SK-N-SH (cell line): Measurements from ENCODE around the gene NBR1. TPM values are rescaled to one million over a fixed set of nuclear protein-coding genes. Genes with fewer than 3 reads are reported as not detected.
"Not testable (repeated sequence)": the region's sequence is repeated elsewhere in the genome, so short reads cannot be mapped to it uniquely, and the experiment has no call there.

Experiments
- CTCF ChIA-PET: fragments of 300-600, 350-600 bp; formaldehyde crosslinking; extraction: SDS; loops from one replicate; lab custom pipeline; 2021; lab: Yijun Ruan, JAX
- POLR2A ChIA-PET: fragments of 350-600 bp; sonication (Branson Sonifier 250); formaldehyde crosslinking; extraction: SDS; loops from one replicate; lab custom pipeline; 2020; ENCODE audit warnings: antibody characterized with exemption, inconsistent platforms; lab: Yijun Ruan, JAX
- DNase-seq: peaks from one replicate; pipeline ENCODE4 v3.0.0; 2012
- H2AFZ ChIP-seq: fragments of 200-600 bp; sonication (generic); 2 replicates; pipeline ENCODE4 v1.8.1; 2016; ENCODE audit warnings: antibody characterized with exemption, mild to moderate bottlenecking, low read depth
- H3F3A ChIP-seq: fragments of 200-600 bp; sonication (generic); replicated peaks from 2 replicates; pipeline ENCODE3; 2016; ENCODE audit warnings: antibody characterized with exemption, mild to moderate bottlenecking; ENCODE audit not compliant: insufficient read depth
- H3K27ac ChIP-seq, 2 experiments: fragments of 200-500 bp in 1 of 2; fragments of 200-600 bp in 1 of 2; sonication (Bioruptor generic) in 1 of 2; sonication (generic), shearing (Covaris generic) in 1 of 2; 2 replicates each; pipeline versions ENCODE4 v1.5.1 to v1.6.1; 2014 to 2016; ENCODE audit warnings: low read depth in 2 of 2, inconsistent platforms in 1 of 2, low read length in 1 of 2, mild to moderate bottlenecking in 1 of 2, mixed read lengths in 1 of 2
- H3K27me3 ChIP-seq: fragments of 200-600 bp; sonication (generic), shearing (Covaris generic); 2 replicates; pipeline ENCODE4 v1.6.1; 2016; ENCODE audit warnings: mixed run types; ENCODE audit not compliant: insufficient read depth
- H3K36me3 ChIP-seq, 2 experiments: fragments of 200-500 bp in 1 of 2; fragments of 200-600 bp in 1 of 2; sonication (Bioruptor generic) in 1 of 2; sonication (generic) in 1 of 2; replicated peaks in 1 of 2; 2 replicates each; pipeline versions ENCODE3 to v1.5.1; 2014 to 2016; ENCODE audit warnings: low read length in 1 of 2, mild to moderate bottlenecking in 1 of 2; ENCODE audit not compliant: insufficient read depth in 2 of 2, control insufficient read depth in 1 of 2
- H3K4me1 ChIP-seq, 2 experiments: fragments of 200-500 bp in 1 of 2; fragments of 200-600 bp in 1 of 2; sonication (Bioruptor generic) in 1 of 2; sonication (generic), shearing (Covaris generic) in 1 of 2; 2 replicates each; pipeline versions ENCODE4 v1.5.1 to v1.6.1; 2014 to 2016; ENCODE audit warnings: low read depth in 1 of 2, low read length in 1 of 2, mixed run types in 1 of 2; ENCODE audit not compliant: insufficient read depth in 2 of 2, control insufficient read depth in 1 of 2
- H3K4me2 ChIP-seq: fragments of 200-600 bp; sonication (generic), shearing (Covaris generic); 2 replicates; pipeline ENCODE4 v1.6.1; 2017; ENCODE audit warnings: mixed run types
- H3K4me3 ChIP-seq, 2 experiments: fragments of 200-500 bp in 1 of 2; fragments of 200-600 bp in 1 of 2; sonication (Bioruptor generic) in 1 of 2; sonication (generic), shearing (Covaris generic) in 1 of 2; 2 replicates each; pipeline versions ENCODE4 v1.5.1 to v1.8.1; 2014 to 2016; ENCODE audit warnings: low read depth in 2 of 2, inconsistent platforms in 1 of 2, low read length in 1 of 2, mild to moderate bottlenecking in 1 of 2, mixed read lengths in 1 of 2, moderate library complexity in 1 of 2
- H3K79me2 ChIP-seq: fragments of 200-600 bp; sonication (generic); 2 replicates; pipeline ENCODE4 v1.8.1; 2017; ENCODE audit warnings: mild to moderate bottlenecking; ENCODE audit not compliant: insufficient read depth
- H3K9ac ChIP-seq: fragments of 200-600 bp; sonication (generic); 2 replicates; pipeline ENCODE4 v1.6.1; 2017; ENCODE audit warnings: mixed run types
- H3K9me2 ChIP-seq: fragments of 200-600 bp; sonication (generic); 2 replicates; pipeline ENCODE4 v1.6.1; 2017; ENCODE audit warnings: mixed run types
- H3K9me3 ChIP-seq: fragments of 200-600 bp; sonication (generic); 2 replicates; pipeline ENCODE4 v1.6.1; 2017; ENCODE audit warnings: mixed run types, mild to moderate bottlenecking, moderate library complexity
- H4K20me1 ChIP-seq: fragments of 200-600 bp; sonication (generic); 2 replicates; pipeline ENCODE4 v1.6.1; 2017; ENCODE audit warnings: mild to moderate bottlenecking, mixed run types; ENCODE audit not compliant: insufficient read depth
- WGBS: methylation state at CpG from one replicate; pipeline ENCODE4 v1.1.6; 2017; ENCODE audit warnings: low lambda C conversion rate; 5-methylcytosine and 5-hydroxymethylcytosine counted together
- polyA plus RNA-seq, 3 experiments: library from polyadenylated mRNA; depleted of rRNA; stranded (reverse); fragments of >200 nt; gene quantifications; 2 replicates each; pipeline ENCODE4 v1.2.3, GENCODE V29; 2012
- small RNA-seq, 7 experiments: library from RNA; depleted of rRNA; stranded (forward); fragments of <200 nt; gene quantifications; one replicate each; pipeline ENCODE3, GENCODE V24; 2012

NBR1 gene
- polyA plus RNA-seq, 1 of the 3 experiments (the other 2 are of a cell fraction): 41.4 TPM

DNA sequence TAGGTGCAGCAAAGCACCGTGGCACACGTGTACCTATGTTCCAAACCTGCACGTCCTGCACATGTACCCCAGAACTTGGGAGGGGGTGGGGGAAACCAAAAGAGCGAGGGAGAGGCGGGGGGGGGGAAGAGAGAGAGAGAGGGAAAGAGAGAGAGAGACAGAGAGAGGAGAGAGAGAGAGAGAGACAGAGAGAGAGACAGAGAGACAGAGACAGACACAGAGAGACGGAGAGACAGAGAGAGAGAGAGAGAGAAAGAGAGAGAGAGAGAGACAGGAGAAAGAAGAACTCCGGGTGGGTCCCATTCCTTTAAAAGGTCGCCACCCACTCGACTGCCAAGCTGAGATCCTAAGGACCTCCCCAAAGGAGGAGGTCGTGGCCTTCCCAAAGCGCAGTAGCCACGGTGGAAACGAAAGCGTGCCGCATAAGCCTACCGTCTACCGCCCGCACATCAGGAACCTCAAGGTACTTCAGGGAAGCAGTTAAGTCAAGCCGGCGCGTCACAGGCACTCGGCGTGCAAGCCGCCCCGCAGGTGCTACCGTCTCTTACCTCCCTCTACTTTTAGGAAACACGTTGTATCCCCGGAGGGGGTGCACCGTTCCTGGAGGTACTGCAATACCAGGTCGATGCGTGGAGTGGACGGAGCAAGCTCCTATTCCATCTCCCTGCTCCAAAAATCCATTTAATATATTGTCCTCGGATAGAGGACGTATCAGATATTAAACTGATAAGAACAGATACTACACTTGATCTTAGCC lies 69.8 kb downstream of the NBR1 start:
- H3K9me2 ChIP-seq, DNase-seq, H3K4me3 ChIP-seq, H2AFZ ChIP-seq, H3K9me3 ChIP-seq, CTCF ChIA-PET, H3K79me2 ChIP-seq, H3K4me2 ChIP-seq, POLR2A ChIA-PET, H3F3A ChIP-seq, H3K36me3 ChIP-seq, H3K27me3 ChIP-seq, H3K4me1 ChIP-seq, H3K9ac ChIP-seq, H4K20me1 ChIP-seq, H3K27ac ChIP-seq: not testable (repeated sequence)
- no CpG with 5 or more reads among the region's 34 CpGs for WGBS

DNA sequence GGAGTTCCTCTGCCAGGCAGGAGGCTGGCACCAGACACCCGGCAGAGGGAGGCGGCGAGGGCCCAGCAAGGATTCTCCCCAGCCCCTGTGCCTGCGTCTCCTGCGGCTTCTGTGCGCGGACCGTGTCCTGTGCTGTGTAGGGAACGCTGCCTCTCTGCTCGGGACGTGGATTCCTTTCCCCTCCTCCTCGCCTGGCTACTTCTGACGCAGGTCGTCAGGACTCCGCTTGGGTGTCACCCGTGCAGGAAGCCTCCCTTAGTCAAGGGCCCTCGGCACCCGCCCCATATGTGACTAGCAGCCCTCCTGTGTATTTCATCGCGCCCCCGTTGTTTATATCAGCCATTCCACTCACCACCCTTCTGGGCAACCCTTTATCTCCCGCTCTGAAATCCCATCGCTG lies 75.4 kb downstream of the NBR1 start:
- DNase-seq, CTCF ChIA-PET, H3K4me1 ChIP-seq, H3K27me3 ChIP-seq, H3K9me2 ChIP-seq, H2AFZ ChIP-seq, H3K9ac ChIP-seq, H3F3A ChIP-seq, POLR2A ChIA-PET, H3K9me3 ChIP-seq, H3K4me2 ChIP-seq, H3K4me3 ChIP-seq, H4K20me1 ChIP-seq, H3K27ac ChIP-seq, H3K79me2 ChIP-seq, H3K36me3 ChIP-seq: not testable (repeated sequence)
- 47% methylated on average over 18 of the region's 23 CpGs for WGBS

Small RNAs within 50 kb of the gene (small RNA-seq; reads per million reads assigned to genes)
- gene AC060780.2: 0 reads per million in 7 experiments
- 0 reads per million in 7 experiments for gene AC060780.3
- 0 reads per million in 7 experiments for gene AC135721.1
- gene RF00004: 0 to 0.13 (median 0) reads per million in 7 experiments
- gene RNU2-1: 0 reads per million in 7 experiments

Other genes starting within 250 kb of the NBR1 start
- gene AARSD1, start 206.8 kb upstream of the NBR1 start, polyA plus RNA-seq (2012; rRNA removed): 52.0 and 59.4 TPM in 2 replicates
- 1.4 and 1.7 TPM in 2 replicates for gene PTGES3L, start 191.1 kb upstream of the NBR1 start, polyA plus RNA-seq (2012; rRNA removed)
- 9.0 and 9.5 TPM in 2 replicates for gene RUNDC1, start 190.6 kb upstream of the NBR1 start, polyA plus RNA-seq (2012; rRNA removed)
- 4,890 and 6,383 TPM in 2 replicates for gene RPL27, start 172.8 kb upstream of the NBR1 start, polyA plus RNA-seq (2012; rRNA removed)
- gene IFI35, start 164.4 kb upstream of the NBR1 start, polyA plus RNA-seq (2012; rRNA removed): 15.7 and 17.6 TPM in 2 replicates
- gene VAT1, start 148.8 kb upstream of the NBR1 start, polyA plus RNA-seq (2012; rRNA removed): 157 and 170 TPM in 2 replicates
- gene RND2, start 146.0 kb upstream of the NBR1 start, polyA plus RNA-seq (2012; rRNA removed): 8.9 and 10.5 TPM in 2 replicates
- 11.2 and 12.5 TPM in 2 replicates for gene BRCA1, start 45.9 kb upstream of the NBR1 start, polyA plus RNA-seq (2012; rRNA removed)
- 0.03 and 0.12 TPM in 2 replicates for gene TMEM106A, start 40.7 kb downstream of the NBR1 start, polyA plus RNA-seq (2012; rRNA removed)
- not detected in 2 replicates for gene CCDC200, start 57.4 kb downstream of the NBR1 start, polyA plus RNA-seq (2012; rRNA removed)
- gene RNU2-1, start 62.8 kb downstream of the NBR1 start, polyA plus RNA-seq (2012; rRNA removed): not detected in 2 replicates
- gene ARL4D, start 227.8 kb downstream of the NBR1 start, polyA plus RNA-seq (2012; rRNA removed): 22.7 and 29.5 TPM in 2 replicates